ENCODE measurements around the gene IGF2. TPM values are rescaled to one million over a fixed set of nuclear protein-coding genes. Genes with fewer than 3 reads are reported as not detected.

Gene IGF2
- total RNA-seq, 1 experiment from 2014 or later, result 14.5 TPM

DNA sequence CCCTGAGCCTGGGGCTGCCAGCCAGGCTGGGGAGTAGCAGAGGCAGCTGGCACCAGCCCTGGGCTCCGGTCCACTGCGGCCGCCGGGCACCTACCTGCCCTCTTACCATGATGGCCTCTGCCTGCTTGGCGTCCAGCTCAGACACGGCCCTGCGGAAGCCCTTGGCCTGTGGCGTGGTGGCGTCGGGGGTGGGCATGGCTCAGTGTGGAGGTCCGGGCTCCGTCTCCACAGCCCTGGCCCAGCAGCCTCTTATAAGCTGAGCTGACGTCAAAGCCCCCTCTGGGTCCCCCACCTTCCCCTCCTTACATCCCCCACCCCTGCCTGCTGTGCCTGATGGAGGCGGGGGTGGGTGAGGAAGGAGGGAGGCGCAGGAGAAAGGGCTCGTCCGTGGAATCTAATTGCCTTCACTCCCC lies 32.4 kb upstream of the IGF2 start, which contains the start of gene TH:
TSS of gene TH (minus strand) at position 225 of the 413 bp plus-strand sequence. CDS start at position 196, 29 bp downstream.
- in situ Hi-C loops (cut with HindIII; ENCODE audit: low pct_unique_long_range_greater_than_20kb, low sequenced_read_pairs), result no loop called here
- ATAC-seq, result no peak
- peaks cover 8% of the 10 kb centered on the region; the same call in 1 of the 2 replicates for H3K4me1 ChIP-seq (ENCODE audit: control insufficient read depth, insufficient read depth, low read length)
- ChIA-PET CTCF (interaction anchor here (1.1 kb wide), 1 partner anchor 21 kb away, joined by 3 read pairs; no protein-coding TSS in a partner anchor), POLR2A (interaction anchor here (0.7 kb wide), 1 partner anchor 152 kb away, joined by 4 read pairs; no protein-coding TSS in a partner anchor)
- TF ChIP-seq POLR2AphosphoS5 (IDR thresholded peaks at IDR 0.05; ENCODE audit: low read depth, low read length) (no peak), TCF7L2 (IDR thresholded peaks at IDR 0.05; ENCODE audit: low read depth, low read length) (no peak), SIN3A (IDR thresholded peaks at IDR 0.05; ENCODE audit: borderline replicate concordance, insufficient read depth, low read depth, low read length) (no peak)
- TF ChIP-seq, protein P1, sequence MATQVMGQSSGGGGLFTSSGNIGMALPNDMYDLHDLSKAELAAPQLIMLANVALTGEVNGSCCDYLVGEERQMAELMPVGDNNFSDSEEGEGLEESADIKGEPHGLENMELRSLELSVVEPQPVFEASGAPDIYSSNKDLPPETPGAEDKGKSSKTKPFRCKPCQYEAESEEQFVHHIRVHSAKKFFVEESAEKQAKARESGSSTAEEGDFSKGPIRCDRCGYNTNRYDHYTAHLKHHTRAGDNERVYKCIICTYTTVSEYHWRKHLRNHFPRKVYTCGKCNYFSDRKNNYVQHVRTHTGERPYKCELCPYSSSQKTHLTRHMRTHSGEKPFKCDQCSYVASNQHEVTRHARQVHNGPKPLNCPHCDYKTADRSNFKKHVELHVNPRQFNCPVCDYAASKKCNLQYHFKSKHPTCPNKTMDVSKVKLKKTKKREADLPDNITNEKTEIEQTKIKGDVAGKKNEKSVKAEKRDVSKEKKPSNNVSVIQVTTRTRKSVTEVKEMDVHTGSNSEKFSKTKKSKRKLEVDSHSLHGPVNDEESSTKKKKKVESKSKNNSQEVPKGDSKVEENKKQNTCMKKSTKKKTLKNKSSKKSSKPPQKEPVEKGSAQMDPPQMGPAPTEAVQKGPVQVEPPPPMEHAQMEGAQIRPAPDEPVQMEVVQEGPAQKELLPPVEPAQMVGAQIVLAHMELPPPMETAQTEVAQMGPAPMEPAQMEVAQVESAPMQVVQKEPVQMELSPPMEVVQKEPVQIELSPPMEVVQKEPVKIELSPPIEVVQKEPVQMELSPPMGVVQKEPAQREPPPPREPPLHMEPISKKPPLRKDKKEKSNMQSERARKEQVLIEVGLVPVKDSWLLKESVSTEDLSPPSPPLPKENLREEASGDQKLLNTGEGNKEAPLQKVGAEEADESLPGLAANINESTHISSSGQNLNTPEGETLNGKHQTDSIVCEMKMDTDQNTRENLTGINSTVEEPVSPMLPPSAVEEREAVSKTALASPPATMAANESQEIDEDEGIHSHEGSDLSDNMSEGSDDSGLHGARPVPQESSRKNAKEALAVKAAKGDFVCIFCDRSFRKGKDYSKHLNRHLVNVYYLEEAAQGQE (IDR thresholded peaks at IDR 0.05; ENCODE audit: insufficient read depth in 1 of 2, low read depth in 2 of 2, low read length in 1 of 2), result no peak
- TF ChIP-seq, protein P2, sequence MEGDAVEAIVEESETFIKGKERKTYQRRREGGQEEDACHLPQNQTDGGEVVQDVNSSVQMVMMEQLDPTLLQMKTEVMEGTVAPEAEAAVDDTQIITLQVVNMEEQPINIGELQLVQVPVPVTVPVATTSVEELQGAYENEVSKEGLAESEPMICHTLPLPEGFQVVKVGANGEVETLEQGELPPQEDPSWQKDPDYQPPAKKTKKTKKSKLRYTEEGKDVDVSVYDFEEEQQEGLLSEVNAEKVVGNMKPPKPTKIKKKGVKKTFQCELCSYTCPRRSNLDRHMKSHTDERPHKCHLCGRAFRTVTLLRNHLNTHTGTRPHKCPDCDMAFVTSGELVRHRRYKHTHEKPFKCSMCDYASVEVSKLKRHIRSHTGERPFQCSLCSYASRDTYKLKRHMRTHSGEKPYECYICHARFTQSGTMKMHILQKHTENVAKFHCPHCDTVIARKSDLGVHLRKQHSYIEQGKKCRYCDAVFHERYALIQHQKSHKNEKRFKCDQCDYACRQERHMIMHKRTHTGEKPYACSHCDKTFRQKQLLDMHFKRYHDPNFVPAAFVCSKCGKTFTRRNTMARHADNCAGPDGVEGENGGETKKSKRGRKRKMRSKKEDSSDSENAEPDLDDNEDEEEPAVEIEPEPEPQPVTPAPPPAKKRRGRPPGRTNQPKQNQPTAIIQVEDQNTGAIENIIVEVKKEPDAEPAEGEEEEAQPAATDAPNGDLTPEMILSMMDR (IDR thresholded peaks at IDR 0.05), result no peak
- no peaks in the 10 kb centered on the region for H3K9me3 ChIP-seq (ENCODE audit: control insufficient read depth, insufficient read depth, low read depth, low read length)
- DNase-seq (ENCODE audit: low read depth, low spot score), result no peak
- BruUV-seq (replicated peaks), result no TSS peak
- intact Hi-C loops (cut with micrococcal nuclease; ENCODE audit: unreplicated experiment), result no loop called here
- H3K4me3 ChIP-seq (ENCODE audit: low read depth in 2 of 2, low read length in 2 of 2), result no peak within 1 kb of the TSS
- H3K36me3 ChIP-seq (ENCODE audit: control insufficient read depth, insufficient read depth, low read length), result no peaks in the 10 kb centered on the region
- H3K27ac ChIP-seq (ENCODE audit: low read length), result no peak within 1 kb of the TSS
- H3K27me3 ChIP-seq (ENCODE audit: control insufficient read depth, insufficient read depth, low read length), result no peaks in the 10 kb centered on the region

DNA sequence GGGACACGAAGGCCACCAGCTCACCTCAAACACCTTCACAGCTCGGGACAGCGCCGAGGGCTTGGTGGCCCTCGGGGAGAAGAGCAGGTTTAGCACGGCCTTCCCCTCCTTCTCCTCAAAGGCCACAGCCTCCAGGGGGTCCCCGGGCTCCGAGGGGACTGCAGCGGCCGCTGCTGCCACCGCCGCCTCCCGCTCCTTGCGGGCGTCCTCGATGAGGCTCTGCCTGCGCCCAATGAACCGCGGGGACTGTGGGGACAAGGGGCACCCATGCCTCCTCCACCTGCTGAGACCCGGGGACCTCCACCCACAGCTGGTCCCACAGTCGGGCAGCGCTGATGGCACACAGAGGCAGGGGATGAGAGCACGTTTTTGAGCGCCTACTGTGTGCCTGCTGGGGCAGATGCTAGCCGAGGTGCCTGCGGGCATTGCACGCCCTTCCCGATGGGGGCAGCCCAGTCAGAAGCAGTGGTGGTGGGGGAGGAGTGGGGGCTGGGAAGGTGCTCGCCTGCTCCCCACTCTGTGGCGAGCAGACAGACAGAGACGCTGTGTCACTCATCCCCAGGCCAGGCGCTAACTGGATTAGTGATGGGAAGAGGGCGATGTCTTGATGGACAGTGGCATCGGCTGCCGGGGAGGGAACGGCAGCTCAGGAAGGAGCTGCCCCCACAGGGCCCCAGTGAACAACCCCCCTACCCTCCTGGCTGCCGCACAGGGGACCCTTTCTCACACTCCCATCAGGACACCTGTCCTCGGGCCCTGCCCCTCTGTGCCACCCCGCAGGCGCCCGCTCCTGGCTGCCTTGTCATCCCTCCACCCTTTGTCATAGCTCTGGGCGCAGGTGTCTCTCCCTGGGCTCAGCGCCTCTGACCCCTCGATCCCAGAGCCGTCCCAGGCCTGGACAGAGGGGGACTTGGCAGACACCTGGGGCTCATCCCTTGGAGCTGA lies 30.7 kb upstream of the IGF2 start:
- in situ Hi-C loops (cut with HindIII; ENCODE audit: low pct_unique_long_range_greater_than_20kb, low sequenced_read_pairs) (no loop called here), intact Hi-C loops (cut with micrococcal nuclease; ENCODE audit: unreplicated experiment) (no loop called here)
- POLR2A ChIA-PET, result interaction anchor here (0.7 kb wide), 1 partner anchor 158 kb away, joined by 9 read pairs; no protein-coding TSS in a partner anchor

More for the DNA sequence above, 30.7 kb upstream of the IGF2 start:
- H3K27ac ChIP-seq (ENCODE audit: low read length), result no peak overlapping the region
- H3K4me3 ChIP-seq (ENCODE audit: low read depth in 2 of 2, low read length in 2 of 2), result no peak overlapping the region
- no peaks in the 10 kb centered on the region for H3K9me3 ChIP-seq (ENCODE audit: control insufficient read depth, insufficient read depth, low read depth, low read length)
- H3K27me3 ChIP-seq (ENCODE audit: control insufficient read depth, insufficient read depth, low read length), result no peaks in the 10 kb centered on the region
- H3K36me3 ChIP-seq (ENCODE audit: control insufficient read depth, insufficient read depth, low read length), result no peaks in the 10 kb centered on the region
- ATAC-seq (no peak), DNase-seq (ENCODE audit: low read depth, low spot score) (no peak)
- TF ChIP-seq SIN3A (IDR thresholded peaks at IDR 0.05; ENCODE audit: borderline replicate concordance, insufficient read depth, low read depth, low read length) (no peak), POLR2AphosphoS5 (IDR thresholded peaks at IDR 0.05; ENCODE audit: low read depth, low read length) (no peak), TCF7L2 (IDR thresholded peaks at IDR 0.05; ENCODE audit: low read depth, low read length) (no peak)
- TF ChIP-seq, protein P1 (IDR thresholded peaks at IDR 0.05; ENCODE audit: insufficient read depth in 1 of 2, low read depth in 2 of 2, low read length in 1 of 2), result no peak
- TF ChIP-seq, protein P2 (IDR thresholded peaks at IDR 0.05), result no peak
- peaks cover 8% of the 10 kb centered on the region; the same call in 1 of the 2 replicates for H3K4me1 ChIP-seq (ENCODE audit: control insufficient read depth, insufficient read depth, low read length)
- no TSS peak for BruUV-seq (replicated peaks)
- CTCF ChIA-PET, result interaction anchor here (0.6 to 1.2 kb wide), 3 partner anchors 15 to 531 kb away, joined by 3 read pairs; no protein-coding TSS in a partner anchor

Measured in Panc1 (cell line).